Stimulated activated CD4-positive, alpha-beta T cell treated with anti-CD3 and anti-CD28 coated beads, Interleukin-15, amount 100 ng/mL, for 24 hours (primary cell): Measurements from ENCODE around the gene LACTBL1.
"Not testable (repeated sequence)": the region's sequence is repeated elsewhere in the genome, so short reads cannot be mapped to it uniquely, and the experiment has no call there.

Source experiments
- DNase-seq: peaks from one replicate; pipeline ENCODE4 v3.0.0-alpha.2; 2020

Gene LACTBL1

DNA sequence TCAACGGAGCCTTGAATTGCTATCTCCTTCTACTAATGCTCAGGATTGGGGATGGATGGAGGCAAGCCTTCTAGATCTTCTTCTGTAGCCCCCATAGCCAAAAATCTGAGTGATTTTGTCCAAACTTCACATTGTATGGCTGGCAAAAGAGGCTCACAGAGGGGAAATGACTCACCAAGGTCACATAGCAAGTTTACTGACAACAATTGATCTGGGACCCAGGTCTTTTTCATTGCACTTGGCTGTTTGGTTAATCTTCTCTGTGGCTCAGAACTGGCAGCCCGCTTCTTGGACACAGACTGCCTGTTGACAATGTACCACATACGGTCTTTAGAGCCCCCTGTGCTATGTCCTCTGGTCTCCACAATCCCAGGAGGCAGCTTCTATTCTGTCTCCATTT is 3.0 kb upstream of the LACTBL1 start:
- DNase-seq, result no peak

DNA sequence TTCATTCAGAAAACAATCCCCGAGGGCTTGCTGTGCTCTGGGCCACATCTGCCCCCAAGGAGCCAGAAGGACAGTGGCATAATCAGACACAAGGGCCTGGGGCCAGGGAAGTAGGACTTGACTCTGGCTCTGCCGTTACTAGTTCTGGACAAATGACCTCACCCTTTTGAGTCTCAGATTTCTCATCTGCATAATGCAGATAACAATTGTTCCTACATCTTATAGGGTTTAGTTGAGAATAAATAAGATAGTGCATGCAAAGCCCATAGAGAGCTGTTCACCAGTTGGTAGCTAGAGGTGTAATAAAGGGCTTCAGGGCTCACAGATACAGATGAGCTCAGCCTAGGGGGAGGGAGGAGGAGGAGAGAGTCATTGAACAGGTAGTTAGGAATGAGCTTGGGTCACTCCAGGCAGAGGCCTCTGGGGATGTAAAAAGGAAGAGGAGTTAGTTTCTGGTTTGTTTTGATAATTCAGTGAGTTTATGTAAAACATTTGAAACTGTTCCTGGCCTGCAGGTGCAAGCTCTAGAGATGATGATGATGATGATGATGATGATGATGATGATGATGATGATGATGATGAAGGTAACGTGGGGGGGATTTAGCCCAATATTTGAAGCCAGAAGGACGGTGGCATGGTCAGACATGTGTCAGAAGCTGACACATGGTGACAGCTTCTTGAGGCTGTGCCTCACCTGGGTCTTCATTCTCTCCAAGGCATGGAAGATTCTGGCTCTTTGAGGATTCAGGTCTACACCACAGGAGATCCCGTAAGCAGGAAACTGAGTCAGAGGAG is 858 bp downstream of the LACTBL1 start:
- DNase-seq, result no peak

DNA sequence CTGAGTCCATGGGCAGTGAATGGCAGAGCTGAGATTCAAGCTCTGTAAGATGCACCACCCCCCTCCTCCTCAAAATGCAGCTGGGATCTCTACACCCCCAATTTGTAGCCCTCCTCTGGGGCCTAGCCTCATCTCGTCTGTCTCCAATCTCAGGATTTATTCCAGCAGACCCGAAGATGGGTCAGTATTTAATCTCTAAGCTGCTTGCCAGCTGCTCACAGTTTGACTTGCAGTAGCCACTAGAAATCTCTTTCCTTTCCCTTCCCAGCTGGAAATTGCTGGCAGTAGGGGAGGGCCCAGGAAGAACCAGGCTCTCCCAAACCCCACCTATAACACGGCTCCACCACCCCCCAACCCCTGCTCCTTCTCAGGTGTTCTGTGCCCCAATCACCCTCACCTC is 1.5 kb downstream of the LACTBL1 start:
- no peak for DNase-seq

DNA sequence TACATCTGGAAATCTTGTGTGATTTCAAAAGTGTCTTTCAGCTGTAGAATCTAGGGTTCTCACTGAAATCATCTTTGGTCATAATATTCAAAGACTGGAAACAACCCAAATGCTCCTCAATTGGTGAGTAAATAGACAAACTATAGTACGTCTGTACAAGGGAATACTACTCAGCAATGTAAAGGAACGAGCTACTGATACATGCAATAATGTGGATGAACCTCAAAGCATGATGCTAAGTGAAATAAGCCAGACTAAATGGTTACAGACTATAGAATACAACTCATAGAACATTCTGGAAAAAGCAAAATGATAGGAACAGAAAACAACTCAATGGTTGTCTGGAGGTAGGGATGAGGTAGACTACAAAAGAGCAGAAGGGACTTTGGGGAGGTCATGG is 2.6 kb downstream of the LACTBL1 start:
- no peak for DNase-seq

DNA sequence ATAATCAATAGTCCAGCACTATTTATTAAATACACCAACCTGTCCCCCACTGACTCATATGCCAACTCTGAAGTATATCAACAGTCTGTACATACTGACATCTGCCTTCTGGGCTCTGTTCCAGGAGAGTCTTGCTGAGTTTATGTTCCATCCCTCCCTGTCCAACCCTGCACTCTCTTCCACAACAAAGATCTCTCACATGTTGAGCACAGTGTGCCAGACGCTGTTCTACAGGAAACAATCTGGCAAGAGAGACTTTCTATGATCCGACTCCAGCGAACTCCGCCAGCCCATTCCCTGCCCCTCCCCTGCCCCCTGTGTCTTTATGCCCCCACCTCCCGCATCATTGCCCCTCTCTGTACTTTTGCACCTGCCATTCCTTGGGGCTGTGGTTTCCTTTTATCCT is 3.4 kb downstream of the LACTBL1 start:
- DNase-seq, result no peak

DNA sequence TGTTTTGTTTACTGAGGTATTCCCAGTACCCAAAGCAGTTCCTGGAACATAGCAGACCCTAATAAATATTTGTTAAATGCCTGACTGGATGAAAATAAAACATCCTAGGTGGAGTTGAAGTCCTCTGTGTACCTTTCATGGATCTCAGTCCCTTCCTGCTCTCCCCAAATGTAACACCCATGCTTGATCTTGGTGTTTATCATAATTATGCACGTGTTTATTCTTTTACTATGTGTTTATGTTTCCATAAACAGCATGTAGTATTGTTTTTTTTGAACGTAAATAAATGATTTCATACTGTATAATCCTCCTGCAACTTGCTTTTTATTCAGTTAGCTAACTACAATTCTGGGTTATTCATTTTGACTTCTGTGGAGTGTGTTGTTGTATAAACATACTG is 4.8 kb downstream of the LACTBL1 start:
- DNase-seq, result no peak

DNA sequence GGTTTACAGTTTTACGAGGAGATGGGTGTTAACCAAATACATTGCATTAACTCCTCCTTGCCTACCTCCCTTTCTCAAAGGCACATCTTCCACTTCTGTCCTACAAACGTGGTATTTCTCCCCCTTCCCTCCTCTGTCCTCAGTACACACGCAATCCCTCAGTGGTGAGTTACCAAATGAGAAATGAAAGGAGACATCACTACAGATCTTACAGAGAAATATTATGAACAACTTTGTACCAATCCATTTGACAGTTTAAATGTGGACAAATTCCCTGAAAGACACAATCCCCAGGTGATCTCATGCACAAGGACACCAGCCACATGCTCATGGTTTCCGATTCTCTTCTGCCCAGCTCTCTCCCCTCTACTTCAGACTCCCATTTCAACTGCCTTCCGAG is 6.4 kb downstream of the LACTBL1 start:
- DNase-seq, result no peak

DNA sequence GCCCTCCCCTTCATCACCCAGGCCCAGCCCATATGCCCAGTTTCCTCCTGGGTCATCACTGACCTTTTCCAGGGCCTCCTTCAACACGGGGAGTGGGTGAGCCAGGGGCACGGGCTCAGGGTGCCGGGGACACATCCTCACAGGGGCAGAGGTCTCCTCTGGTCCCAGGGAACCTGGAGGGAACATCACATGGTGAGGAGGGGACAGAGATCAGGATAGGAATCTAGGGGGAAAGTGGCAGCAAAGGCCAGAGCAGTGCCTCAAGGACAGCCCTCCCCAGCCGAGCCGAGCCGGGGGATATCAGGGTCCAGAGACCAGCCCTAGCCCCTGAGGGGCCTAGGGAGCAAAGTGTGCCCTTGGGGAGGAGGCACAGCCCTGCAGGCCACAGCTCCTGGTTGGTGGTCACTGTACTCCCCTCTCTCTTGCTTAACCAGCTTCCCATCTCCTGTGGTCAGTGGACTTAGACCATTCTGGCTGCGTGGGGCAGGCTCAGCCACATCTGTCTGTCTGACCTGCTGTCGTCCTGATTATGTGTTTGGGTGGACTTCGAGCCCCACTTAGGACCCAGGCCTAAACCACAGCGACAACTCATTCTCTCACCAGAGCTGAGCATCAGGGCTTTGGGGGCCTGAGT is 9.5 kb downstream of the LACTBL1 start:
- no peak for DNase-seq

DNA sequence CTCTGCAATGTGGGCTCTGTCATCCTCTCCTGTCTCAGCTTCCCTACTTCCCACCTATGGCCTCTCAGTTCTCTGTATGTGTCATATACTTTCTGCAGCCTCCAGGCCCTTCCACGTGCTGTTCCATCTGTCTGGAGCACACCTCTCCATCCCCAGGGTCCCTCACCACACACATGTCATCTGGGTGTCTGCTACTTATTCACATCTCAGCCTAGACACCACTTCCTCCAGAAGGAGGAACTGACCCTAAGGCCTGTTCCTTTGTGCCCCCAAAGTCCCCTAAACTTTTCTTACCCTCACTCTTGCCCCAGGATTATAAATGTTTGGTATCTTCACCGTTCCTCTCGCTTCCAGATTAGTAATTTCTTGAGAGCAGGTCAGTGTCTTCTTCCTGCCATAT is 10.1 kb downstream of the LACTBL1 start:
- DNase-seq, result no peak

DNA sequence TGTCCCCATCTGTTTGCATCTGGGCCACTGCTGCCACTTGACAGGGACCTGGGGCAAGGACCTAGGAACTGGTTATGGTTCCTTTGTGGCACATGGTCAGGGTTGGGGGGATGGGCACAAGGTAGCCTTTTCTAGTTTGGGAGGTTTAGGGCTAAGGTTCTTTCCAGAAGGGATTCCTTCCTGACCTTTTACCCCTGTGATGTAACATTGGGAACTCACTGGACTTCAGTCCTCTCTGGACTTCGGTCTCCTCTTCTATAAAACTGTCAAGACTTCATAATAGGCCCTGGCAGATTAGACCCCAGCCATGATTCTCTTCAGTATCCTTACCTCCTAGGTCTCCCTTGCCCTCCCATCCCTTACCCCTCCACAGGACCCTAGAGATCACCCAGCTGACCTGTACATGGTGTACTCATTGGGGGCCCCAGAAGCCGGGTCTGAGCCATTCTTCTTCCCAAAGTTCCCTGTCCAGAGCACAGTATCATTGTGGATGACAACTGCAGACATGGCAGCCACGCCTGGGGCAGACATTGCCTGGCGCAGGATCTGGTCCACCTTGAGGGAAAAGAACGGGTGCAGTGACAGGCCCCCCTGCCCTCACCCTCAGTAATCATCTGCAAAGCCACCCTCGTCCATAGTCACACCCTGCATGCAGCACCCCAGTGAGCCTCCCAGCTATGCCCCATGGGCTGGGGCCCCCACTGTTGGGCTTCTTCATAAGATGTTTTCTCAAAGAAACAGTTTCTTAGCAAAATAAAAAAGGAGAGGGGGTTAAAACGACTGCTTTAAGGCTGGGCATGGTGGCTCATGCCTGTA is 12.9 kb downstream of the LACTBL1 start:
- no peak for DNase-seq

DNA sequence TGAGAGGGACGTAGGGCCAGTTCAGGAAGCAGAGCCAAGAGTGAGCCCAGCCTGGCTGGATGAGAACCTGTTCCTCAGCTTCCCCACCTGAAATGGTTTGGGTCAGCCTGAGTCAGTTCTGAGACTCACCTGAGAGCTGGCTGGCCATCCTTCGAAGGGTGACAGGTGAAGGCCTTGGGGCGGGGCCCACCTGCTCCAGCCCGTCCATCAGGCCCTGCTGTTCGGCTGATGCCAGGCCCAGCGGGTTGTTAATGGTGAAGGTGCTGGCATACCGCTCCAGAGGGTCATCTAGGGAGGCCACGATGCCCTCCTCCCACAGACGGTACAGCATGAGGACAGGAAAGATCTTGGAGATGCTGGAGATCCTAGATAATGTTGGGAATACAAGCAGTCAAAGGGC is 14.1 kb downstream of the LACTBL1 start:
- DNase-seq, result no peak

DNA sequence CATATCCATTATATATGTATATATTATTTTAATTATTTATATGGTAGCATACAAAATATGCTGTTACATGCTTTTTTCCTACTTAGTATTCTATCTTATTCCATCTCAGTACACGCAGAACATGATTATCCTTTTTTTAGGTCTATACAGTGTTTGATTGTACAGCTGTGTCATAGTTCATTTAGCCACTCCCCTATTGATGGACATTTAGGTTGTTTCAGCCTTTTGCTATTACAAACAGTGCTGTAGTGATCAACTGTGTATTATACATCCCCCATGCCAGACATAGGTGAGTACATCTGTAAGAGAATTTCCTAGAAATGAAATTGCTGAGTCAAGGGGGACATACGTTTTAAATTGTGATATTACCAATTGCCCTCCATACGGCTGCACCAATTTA is 15.6 kb downstream of the LACTBL1 start:
- no peak for DNase-seq

DNA sequence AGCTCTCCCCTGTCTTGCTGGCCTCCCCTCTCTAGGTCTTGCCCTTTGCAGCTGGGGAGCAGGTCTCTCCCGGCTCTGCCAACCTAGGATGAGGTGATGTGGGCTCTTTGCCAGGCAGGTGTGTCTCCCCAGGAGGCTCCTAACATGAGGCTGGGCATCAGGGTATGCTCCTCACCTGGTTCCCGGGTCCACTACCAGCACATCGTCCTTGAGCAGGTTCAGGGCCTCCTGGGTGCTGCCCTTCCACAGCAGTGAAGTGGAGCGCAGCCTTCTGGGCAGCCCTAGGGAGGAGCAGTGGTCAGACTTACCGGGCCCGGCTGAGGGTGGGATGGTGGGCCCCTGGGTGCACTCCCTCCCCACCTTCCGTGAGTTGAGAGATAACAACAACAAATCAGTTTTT is 17.5 kb downstream of the LACTBL1 start:
- no peak for DNase-seq

DNA sequence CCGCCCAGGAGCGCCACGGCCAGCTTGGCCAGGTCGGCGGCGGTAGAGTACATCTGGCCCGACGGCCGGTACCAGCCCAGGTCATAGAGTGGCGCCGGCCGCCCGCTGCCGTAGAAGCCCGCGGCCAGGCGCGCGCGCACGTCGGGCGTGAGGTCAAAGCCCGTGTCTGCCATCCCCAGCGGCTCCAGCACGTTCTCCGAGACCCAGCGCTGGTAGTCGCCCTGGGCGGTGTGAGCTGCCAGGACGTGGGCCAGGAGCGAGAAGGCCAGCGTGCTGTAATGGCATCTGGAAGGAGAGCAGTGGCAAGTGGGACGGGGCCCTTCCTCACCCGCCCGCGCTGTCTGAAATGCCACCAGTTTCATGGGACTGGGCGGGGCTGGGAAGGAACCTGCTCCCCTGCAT is 18.9 kb downstream of the LACTBL1 start:
- no peak for DNase-seq

DNA sequence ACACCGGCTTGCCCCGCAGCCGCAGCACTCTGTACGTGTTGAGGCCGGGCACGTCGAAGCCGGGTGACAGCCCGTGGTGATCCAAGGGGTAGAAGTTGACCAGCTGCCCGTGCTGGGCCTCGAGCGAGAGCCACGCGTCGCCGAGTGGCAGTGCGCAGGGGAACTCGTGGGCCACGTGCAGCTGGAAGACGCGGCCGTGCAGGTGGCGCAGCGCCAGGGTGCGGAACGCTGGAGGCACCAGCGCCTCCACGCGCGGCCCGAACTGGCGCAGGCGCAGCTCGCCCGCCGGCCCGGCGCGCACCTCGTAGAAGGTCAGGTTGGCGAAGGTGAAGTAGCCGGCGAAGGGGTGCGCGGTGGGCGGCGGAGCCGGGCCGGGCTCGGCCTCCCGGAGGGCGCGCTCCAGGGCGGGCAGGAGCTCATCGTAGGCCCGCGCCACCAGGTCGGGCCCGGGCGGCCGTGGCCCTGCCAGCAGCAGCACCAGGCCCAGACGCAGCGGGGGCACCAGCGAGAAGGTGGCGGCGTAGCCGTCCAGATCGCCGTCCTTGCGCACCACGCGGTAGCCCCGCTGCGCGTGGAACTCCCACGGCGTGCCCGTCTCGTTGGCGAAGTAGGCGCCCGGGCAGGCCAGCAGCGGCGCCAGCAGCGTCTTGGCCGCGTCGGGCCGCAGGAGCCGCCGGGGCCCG is 19.5 kb downstream of the LACTBL1 start:
- DNase-seq, result no peak

DNA sequence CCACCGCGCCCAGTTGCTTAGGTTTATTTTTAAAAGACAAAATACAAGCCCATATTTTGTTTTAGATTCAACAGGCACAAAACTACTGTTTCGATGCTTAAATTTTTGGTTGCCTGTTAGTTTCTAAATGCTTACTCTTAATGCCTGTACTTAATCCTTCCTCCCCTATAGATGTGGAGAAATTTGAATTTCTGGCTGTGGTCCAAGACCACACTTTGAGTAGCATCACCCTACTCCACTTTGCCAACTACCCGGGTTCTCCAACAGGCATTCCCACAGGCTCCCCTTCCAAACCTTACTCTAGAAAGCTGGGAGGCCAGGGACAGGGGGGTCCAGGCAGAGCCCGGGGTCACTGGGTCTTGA is 20.0 kb downstream of the LACTBL1 start:
- no peak for DNase-seq

DNA sequence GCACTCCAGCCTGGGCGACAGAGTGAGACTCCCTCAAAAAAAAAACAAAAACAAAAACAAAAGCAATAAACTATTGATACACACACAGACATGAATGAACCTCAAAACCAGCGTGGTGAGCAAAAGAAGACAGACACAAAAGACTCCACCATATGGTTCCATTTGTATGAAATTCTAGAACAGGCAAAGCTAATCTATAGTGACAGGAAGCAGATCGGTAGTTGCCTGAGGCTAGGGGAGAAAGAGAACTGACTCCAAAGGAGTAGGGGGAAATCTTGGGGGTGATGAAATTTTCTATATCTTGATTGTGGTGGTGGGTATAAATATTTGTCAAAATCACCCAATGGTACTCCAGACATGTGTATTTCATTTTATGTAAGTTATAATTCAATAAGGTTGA is 20.9 kb downstream of the LACTBL1 start:
- DNase-seq, result no peak

DNA sequence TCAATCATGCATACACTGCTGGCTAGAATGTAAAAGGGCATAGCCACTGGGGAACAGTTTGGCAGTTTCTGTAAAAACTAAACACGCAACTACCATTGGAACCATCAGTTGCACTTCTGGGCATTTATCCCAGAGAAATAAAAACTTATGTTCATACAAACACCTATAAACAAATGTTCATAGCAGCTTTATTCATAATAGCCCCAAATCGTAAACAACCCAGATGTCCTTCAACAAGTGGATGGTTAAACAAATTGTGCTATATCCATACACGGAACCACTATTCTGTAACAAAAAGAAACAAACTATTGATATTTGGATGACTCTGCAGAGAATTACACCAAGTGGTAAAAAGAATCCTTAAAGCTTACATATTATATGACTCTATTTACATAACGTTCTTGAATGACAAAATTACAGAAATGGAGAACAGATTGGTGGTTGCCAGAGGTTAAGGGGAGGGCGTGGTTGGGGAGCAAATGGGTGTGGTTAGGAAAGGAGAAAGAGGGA is 22.8 kb downstream of the LACTBL1 start:
- no peak for DNase-seq

DNA sequence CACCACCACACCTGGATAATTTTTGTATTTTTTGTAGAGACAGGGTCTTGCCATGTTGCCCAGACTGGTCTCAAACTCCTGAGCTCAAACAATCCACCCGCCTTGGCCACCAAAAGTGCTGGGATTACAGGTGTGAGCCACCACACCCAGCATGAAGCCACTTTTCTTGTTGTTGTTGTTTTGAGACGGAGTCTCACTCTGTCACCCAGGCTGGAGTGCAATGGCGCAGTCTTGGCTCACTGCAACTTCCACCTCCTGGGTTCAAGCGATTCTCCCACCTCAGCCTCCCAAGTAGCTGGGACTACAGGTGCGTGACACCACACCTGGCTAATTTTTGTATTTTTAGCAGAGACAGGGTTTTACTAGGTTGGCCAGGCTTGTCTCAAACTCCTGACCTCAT is 27.5 kb downstream of the LACTBL1 start:
- DNase-seq, result not testable (repeated sequence)

DNA sequence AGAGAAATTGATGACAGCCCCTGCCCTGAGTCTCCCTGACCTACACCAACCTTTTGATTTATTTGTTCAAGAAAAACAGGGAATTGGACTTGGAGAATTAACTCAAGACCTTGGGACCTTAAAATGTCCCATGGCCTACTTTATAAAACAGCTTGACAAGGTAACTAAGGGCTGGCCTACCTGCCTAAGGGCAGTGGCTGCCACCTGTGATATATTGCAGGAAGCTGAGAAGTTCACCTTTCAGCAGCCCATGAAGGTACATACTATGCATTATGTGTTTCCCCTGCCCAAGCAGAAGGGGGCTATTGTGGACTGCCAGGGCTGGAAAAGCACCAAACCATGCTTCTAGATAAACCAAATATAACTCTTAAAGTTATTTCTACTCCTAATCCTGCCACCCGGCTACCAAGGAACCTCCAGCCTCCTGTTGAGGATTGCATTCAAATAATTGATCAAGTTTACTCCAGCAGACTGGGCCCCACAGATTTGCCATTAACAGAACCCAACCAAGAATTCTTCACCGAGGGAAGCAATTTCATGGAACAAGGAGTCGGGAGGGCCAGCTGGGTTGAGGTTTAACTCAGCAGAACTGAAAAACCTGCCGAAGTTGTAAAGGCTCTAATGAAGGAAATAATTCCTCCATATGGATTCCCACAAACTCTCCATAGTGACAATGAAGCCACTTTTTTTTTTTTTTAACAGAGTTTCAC is 28.2 kb downstream of the LACTBL1 start:
- no peak for DNase-seq

DNA sequence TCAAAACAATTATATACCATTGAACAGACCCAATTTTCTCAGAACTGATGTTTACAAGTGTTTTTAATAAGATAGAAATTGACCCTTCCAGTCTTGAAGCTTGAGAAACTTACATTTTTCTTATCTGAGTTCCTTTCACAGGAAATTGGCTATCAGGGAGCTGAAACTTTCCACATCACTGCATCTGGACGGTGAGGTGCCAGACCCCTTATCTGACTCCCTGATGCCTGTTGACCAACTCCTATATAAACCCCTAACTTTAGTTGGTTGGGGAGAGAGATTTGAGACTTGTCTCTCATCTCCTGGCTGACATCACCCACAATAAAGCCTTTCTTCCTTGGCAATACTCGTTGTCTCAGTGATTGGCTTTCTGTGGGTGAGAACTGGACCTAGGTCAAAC is 31.4 kb downstream of the LACTBL1 start:
- DNase-seq, result no peak

DNA sequence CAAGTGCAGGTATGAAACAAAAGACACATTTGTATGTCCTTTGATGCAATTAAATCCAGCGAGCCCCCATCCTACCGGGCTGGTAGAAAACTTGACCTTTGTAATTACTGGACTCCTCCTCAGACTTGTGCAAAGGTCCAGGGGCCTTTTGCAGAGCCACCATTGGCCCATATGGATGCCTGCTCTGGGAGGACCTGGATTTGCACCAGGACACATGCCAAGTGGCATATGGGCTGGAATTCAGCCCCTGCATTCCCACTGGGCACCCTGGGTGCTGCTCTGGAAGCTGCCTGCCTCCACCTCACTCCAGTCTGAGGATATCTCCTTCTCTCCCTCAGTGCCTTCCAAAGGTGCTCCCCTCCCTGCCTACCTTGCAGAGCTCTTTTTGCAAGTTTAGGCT is 36.0 kb downstream of the LACTBL1 start:
- no peak for DNase-seq

DNA sequence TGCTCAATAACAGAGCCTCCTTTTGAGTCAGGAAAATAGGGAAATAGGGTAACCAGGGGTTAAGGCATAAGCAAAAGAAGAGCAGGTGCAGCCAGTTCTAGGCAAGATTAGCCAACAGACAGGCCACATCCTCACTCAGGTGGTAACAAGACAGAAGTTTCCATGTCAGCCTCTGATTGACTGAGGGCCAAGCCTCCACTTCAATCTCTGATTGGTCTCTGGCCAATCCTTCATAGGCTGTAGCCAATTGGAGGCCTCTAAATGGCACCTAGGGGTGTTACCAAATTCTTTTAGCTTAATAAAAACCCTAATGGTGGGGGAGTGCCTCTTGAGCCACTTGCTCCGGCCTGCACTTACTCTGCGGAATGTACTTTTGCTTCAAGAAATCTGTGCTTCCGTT is 37.2 kb downstream of the LACTBL1 start:
- no peak for DNase-seq
